Testis (tissue), 2 donors: ENCODE results near the gene TRIM46.

ENCODE experiments used
- CTCF ChIP-seq, 3 experiments: fragments of 450-650 bp in 2 of 3; fragments of 200-600 bp in 1 of 3; sonication (generic) in 1 of 3; IDR thresholded peaks; one replicate each; pipeline ENCODE4 v1.5.1; 2016 to 2019; ENCODE audit warnings: antibody characterized with exemption in 3 of 3, mild to moderate bottlenecking in 2 of 3, moderate library complexity in 1 of 3
- POLR2A ChIP-seq: fragments of 450-650 bp; IDR thresholded peaks from one replicate; pipeline ENCODE4 v1.6.1; 2017; ENCODE audit warnings: antibody characterized with exemption, mild to moderate bottlenecking, moderate library complexity

- TF ChIP-seq POLR2A (no peak), CTCF (IDR thresholded peaks at IDR 0.05) (peak; percentile 82 to 95 (median 88))
Observed at GRCh38 chr1:155176544-155177071, 3.0 kb downstream of the TRIM46 start.
